GM19372 (cell line): ENCODE data around the gene RAB40C.

Source experiments
- ATAC-seq: cut with Tn5 transposase; IDR thresholded peaks from one replicate; pipeline ENCODE4 v1.9.1; 2021; ENCODE audit warnings: mild to moderate bottlenecking, low read depth, moderate library complexity; ENCODE audit not compliant: unreplicated experiment

RAB40C gene

DNA sequence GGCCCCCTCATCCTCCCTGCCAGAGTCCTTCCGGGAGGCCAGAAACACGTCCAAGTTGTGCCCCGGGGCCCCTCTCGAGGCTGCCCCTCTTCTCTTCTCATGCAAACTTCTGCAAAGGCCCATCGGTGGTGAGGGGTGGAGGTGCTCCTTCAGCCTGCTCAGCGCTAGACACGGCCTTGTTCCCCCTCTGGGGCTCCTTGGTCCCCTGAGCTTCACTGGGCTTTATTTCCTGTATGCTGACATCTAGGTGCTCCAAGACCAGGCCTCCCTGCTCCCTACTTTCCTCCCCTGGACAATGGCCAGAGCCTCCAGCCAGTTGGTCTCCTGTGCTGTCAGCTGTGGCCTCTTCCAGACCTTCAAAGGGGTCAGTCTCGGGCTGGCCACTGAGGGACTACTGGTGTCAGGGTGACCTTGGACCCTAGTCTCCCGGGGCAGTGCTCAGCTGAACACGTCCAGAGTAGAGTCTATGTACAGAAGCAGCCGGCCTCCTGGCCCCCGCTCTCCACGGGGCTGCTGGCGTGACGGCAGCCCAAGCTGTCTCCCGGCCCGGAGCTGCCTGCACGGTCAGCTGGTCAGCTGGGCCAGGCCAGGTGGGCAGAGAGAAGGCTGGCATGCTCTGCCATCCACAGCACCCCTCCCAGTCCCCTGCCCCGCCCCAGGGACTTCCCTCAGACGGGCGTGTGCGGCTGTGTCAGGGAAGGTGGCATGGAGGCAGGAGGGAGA, 31.4 kb upstream of the RAB40C start:
- ATAC-seq: no peak

DNA sequence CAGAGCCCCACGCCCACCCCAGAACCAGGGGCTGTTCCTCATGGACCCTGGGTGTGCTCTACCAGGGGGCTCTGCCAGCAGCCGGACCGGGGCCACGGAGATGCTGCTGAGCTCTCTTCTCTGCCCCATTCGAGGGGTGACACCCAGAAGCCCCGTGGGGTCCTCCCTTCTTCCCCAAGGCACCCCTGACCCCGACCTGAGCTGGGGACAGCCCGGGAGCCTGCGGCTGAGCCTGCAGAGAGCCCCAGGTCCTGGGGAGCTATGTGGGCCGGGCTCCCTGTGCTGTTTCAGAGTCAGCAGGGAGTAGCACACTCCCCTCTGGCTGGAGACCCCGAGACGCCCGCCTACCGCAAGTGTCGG, 30.9 kb upstream of the RAB40C start:
- no peak for ATAC-seq

DNA sequence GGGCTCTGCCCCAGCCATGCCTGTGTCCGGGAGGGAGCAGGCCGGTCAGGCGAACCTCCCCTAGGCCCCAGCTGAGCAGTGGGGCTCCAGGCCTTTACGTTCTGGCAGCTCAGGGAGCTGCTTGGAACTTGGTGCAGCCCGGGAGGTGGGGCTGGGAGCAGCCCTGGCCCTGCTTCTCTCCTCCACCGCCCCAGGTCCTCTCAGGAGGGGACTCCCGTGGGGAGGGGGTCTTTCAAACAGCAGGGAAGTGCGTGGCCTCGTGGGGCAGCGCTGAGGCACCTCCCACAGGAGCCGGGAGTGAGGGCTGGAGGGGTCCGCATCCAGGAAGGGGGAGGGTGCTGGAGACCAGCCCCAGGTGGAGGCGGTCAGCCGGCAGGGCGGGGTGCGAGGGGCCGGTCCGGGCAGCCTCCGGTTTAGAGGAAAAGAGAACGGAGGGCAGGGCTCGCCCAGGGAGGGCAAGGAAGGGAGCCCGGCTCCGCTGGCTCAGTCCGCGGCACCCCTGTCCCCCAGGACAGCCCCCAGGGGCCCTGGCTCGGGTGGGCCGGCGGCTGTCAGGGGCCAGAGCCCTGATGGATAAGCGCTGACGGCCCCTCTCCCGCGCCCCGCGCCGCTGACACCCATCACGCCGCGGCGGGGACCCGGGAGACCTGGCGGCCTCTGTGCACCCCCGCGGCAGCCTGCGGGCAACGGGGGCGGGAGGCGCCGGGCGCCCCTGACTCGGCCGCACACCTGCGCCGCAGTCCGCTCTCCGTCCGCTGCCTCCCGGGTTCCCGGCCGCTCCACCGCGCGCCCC, 30.3 kb upstream of the RAB40C start:
- ATAC-seq: no peak

DNA sequence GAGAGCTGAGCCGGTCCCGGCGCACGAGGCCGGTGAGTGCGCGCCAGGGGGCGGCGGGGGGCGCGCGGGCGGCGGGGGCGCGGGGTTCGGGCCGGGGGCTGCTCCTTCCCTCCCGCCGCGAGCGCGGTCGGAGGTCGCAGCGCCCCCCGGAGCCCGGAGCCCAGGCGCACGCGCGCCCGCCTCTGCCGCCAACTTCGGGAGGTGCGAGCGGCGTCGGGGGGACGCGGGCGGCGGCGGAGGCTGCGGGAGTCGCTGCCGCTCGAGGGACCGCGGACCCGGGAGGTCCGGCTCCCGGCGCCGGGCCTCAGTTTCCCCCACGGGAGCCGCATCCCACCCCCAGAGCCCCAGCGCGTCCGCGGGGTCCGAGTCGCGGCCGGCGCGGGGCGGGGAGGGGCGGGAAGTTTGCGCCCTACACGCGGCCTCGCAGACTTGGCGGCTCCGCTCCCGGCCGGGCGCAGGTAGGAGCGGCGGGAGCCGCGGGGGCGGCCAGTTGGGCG, 29.6 kb upstream of the RAB40C start, which contains the start of gene PRR35:
TSS of gene PRR35 (plus strand) at position 191 of the 497 bp plus-strand sequence. CDS start 2,901 bp downstream, outside the sequence.
- ATAC-seq: no peak

GRCh38 chr16:560701-561412, 29.0 kb upstream of the RAB40C start:
- no peak for ATAC-seq

DNA sequence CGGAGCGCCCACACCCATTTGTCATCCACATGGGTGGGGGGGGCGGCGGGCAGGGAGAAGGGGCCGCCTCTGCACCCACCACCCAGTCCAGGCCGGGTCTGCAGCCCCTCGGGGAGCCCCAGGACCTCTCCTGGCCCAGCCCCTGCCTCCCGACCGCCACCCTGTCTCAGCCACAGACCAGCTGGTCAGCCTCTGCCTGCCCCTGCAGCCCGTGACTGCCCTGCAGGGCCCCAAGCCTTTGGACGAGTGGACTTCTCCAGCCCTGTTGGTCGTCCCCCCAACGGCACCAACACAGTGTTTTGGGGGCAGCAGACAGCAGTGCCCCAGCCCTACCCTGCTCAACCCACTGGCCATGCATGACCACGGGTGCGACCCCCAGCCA, 28.5 kb upstream of the RAB40C start:
- no peak for ATAC-seq

DNA sequence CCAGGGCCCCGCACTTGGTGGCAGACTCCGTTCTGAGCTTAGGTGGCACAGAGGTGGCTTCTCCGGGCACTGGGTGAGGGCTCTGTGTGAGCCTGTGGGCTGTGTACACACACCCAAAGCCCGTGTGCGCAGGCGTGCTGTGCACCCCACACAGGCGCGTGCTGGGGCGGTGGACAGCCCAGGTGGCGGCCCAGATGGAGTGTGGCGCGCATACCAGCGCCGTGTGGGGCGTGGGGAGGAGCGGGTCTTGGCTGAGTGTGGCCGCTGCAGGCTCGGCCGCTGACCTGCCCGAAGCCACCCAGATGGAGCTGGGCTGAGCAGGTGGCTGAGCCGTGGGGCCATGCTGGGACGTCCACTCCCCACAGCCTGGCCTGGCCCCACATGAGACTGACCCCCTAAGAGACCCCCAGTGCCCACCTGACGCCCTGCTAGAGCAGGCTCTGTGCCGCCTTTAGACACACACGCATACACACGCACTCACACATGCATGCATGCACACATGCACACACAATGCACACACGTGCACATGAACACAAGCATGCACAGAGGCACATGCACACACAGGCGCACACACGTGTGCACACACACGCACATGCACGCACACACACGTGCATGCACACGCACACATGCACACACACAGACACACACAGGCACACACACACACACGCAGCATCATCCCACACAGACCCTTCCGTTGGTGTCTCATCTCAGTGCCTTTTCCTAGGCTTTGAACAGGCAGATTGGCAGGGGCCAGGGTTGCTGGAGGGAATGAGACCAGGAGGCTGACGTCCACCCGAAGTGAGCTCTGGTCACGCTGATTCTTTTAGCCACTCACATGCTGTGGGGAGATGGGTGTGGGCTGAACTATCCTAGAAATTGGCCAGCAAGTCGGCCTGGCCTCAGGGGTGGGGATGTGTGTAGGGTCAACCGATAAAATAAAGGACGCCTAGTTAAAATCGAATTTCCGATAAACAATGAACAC, 27.6 kb upstream of the RAB40C start:
- ATAC-seq: no peak

DNA sequence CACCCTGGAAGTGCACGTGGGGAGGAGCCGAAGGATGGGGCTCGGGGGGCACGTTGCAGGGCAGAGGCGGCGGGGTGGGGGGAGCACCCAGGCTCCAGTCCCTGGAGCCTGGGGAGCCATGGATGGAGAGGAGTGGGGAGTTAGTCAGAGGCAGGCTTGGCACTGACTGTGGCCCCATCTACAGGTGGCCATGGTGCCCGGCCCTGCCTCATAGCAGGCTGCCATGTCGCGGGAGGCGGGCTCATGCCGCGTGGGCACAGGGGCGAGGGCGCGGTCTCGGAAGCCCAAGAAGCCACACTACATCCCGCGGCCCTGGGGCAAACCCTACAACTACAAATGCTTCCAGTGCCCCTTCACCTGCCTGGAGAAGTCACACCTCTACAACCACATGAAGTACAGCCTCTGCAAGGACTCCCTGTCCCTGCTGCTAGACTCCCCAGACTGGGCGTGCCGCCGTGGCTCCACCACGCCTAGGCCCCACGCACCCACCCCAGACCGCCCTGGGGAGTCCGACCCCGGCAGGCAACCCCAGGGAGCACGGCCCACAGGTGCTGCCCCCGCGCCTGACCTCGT, 26.7 kb upstream of the RAB40C start:
- ATAC-seq: no peak

GRCh38 chr16:564690-565418, 25.0 kb upstream of the RAB40C start:
- ATAC-seq: no peak

DNA sequence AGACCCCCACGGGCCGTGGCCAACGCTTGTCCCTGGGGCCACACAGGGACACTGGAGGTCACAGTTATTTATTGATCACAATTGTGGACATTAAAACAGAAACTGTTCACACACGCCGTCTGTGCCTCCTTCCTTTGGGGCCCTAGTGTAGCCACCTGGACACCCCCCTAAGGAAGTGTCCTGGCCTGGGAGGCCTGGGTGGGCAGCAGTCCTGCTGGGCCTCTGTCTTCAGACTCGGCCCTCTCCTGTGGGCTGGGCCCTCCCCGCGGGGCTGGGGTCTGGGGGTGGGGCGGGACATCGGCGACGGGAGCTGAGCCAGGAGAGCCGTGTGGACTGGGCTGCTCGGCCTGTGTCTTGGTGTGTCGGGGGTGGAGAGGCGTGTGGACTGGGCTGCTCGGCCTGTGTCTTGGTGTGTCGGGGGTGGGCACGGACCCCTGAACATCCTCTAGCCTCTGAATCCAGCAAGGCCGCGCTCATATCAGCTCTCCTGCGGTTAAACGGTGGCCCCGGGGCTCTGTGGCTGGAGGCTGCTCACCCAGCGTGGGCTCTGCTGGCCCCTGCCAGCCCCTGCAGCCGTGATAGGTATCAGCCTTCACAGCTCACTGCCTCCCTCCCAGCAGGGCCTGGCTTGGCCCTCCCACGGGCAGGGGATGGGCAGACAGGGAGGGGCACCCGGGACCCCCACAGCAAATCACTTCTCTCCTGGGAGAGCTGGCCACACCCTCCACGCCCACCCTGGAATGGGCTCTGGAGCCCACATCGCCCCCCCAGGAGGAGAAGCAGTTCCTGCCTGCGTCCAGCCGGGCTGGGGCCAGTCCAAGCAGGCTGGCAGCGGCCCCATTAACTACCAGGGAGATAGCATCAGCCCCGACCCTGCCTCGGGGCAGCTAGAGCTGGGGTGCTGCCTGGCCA, 24.2 kb upstream of the RAB40C start:
- ATAC-seq: no peak

- peak; percentile 50 for ATAC-seq
Measured at GRCh38 chr16:566475-567372, 23.1 kb upstream of the RAB40C start, which contains the start of gene NHLRC4. Gene NHLRC4 (plus strand): TSS chr16:567005. CDS start chr16:568048, 1,043 bp downstream.

GRCh38 chr16:567373-568256, 22.3 kb upstream of the RAB40C start:
- ATAC-seq: no peak

DNA sequence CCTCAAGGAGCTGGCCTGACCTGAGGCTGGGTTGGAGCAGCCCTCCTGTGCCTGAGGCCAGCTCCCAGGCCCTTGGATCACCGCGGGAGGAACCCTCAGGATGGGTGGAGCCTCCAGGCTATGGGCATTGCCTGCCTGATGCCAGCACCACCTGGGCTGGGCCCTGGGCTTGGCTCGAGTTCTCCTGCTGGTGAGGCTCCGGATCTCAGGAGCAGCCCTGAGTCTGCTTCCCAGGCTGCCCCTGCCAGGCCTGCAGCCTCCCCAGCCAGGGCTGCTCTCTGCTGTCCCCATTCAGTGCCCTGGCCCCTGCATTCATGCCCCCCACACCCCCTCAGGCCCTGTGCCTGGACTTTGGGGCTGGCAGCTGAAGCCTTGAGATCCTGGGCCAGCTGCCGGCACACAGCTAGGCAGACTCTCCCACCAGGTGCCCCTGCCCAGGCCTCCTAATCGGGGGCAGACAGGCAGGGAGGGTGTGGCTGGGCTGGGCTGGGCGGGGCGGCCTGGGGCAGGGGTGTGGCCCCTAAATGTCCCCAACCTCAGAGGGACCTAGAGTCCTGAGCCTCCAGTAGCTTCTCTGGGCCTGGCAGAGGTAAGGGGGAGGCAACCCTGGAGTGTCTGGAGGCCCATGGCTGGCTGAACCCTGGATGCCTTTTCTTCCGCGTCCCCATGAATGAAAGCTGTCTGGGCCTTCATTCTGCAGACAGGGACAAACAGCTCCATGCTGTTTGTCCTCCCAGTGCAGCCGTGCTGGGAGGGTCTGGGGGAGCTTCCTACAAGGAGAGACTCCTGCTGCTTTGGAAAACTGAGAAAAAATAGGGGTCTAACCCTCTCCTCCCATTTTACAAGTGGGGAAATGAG, 21.2 kb upstream of the RAB40C start:
- no peak for ATAC-seq

DNA sequence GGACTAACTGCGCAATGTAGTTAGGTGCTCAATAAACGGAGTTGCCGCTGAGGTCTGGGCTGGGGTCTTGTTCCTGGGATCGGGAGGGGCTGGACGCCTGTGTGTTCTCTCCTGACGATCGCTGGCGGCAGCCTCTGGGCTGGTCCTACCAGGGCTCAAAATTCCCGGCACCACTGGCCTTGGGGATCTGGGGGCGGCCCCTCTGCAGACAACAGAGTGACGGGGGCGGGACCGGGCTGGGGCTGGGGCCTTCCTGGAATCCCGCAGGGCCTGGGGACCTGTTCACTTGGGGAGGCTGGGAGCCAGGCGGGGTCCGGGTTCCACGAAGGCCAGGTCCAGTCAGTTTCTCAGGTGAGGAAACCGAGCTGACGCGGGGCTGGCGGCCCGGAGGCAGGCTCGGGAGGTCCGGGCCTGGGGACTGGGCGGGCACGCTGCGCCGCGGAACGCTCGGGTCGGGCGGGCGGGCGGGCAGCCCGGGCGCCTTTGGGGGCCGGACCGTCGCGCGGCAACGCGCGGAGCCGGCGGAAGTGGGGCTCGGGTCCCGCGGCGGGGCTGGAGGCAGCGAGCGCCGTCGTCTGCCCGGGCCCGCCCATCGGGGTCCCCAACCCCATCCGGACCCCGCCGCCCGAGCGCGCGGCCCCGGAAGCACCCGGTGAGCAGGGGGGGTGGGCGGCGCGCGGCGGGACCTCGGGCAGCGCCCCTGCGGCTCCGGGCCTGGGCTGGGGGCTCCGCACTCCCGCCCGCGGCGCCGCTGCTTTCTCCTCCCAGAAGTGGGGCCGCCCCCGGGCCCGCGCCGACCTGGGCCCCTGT, 20.2 kb upstream of the RAB40C start, which contains the start of gene PIGQ:
TSS of gene PIGQ (plus strand) at position 524 of the 810 bp plus-strand sequence. CDS start 4,107 bp downstream, outside the sequence.
- ATAC-seq: peak; percentile 47
